Activated T-helper 2 cell treated with anti-CD3 and anti-CD28 coated beads, Interferon-gamma antibody, Interleukin-2, Interleukin-4, amounts not matched to agents 10 μg/mL and 5 μg/mL and 100 μg/mL, durations not matched to agents 14 hours and 24 hours and 36 hours (primary cell): ENCODE data around the gene IQSEC1. TPM values are rescaled to one million over a fixed set of nuclear protein-coding genes. Genes with fewer than 3 reads are reported as not detected.

Experiments
- DNase-seq: peaks from one replicate; pipeline ENCODE4 v3.0.0; 2021; ENCODE audit warnings: low spot score
- H3K27ac Mint-ChIP-seq: one replicate; pipeline ENCODE4 v1.8.0; 2021; ENCODE audit warnings: mixed read lengths
- H3K27me3 Mint-ChIP-seq: one replicate; pipeline ENCODE4 v1.8.0; 2021; ENCODE audit warnings: low read depth, mixed read lengths
- H3K36me3 Mint-ChIP-seq: one replicate; pipeline ENCODE4 v1.8.0; 2021; ENCODE audit warnings: low read depth, mixed read lengths
- H3K4me1 Mint-ChIP-seq: one replicate; pipeline ENCODE4 v1.8.0; 2021; ENCODE audit warnings: low read depth, mixed read lengths
- H3K4me3 Mint-ChIP-seq: one replicate; pipeline ENCODE4 v1.8.0; 2021; ENCODE audit warnings: low read depth, mild to moderate bottlenecking, moderate library complexity, mixed read lengths
- H3K9me3 Mint-ChIP-seq: one replicate; pipeline ENCODE4 v1.8.0; 2021; ENCODE audit warnings: mixed read lengths
- intact Hi-C: fragments of 100-400 bp; cut with micrococcal nuclease; formaldehyde crosslinking; loops from one replicate; pipeline ENCODE4 v1.15.1; 2023
- total RNA-seq: library from RNA; stranded (reverse); gene quantifications from 2 replicates; pipeline ENCODE4 v1.2.3, GENCODE V29; 2022

IQSEC1 gene
- total RNA-seq, 1 donor from 2014 or later = 28.1 TPM

DNA sequence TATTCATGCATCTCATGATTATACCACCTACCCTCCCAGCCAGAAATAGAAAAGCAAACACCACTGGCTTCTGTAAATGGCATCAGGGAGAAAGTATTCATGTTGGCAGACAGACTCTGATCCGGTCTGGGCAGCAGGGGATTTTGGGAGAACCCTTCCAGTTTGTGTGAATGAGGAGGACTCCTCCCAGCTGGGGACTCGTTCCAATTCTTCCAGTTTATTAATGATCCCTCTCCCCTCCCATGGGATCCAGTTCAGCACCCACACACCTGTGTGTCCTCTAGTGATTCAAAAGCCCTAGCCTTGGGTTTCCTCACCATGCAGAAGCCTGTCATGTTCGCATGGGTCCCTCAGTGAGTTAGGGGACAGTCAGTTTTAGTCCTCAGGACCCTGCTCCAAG lies 110.9 kb downstream of the IQSEC1 start:
- peaks cover 14% of the 10 kb centered on the region for H3K36me3 Mint-ChIP-seq
- intact Hi-C loops = no loop called here
- no peaks in the 10 kb centered on the region for H3K27me3 Mint-ChIP-seq
- no peak for DNase-seq
- peaks cover 47% of the 10 kb centered on the region for H3K4me1 Mint-ChIP-seq
- H3K27ac Mint-ChIP-seq = no peak overlapping the region
- H3K4me3 Mint-ChIP-seq = no peak overlapping the region
- no peaks in the 10 kb centered on the region for H3K9me3 Mint-ChIP-seq

DNA sequence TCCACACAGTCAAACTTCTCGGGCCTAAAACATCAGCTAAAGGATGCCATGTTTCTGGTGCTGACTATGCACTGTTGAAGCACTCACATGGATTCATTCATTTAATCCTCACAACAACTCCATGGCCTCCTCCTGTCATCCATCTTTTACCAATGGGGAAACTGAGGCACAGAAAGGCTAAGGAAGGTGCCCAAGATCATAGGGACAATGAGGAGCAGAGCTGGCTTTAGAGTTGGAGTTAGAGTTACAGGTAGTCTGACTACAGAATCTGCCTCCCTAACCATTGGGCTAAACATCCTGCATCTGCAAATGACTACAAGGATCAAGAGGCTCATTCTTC lies 111.6 kb downstream of the IQSEC1 start:
- peaks cover 14% of the 10 kb centered on the region for H3K36me3 Mint-ChIP-seq
- no peaks in the 10 kb centered on the region for H3K27me3 Mint-ChIP-seq
- peaks cover 43% of the 10 kb centered on the region for H3K4me1 Mint-ChIP-seq
- H3K4me3 Mint-ChIP-seq = no peak overlapping the region
- no peak for DNase-seq
- intact Hi-C loops = no loop called here
- no peak overlapping the region for H3K27ac Mint-ChIP-seq
- H3K9me3 Mint-ChIP-seq = no peaks in the 10 kb centered on the region

DNA sequence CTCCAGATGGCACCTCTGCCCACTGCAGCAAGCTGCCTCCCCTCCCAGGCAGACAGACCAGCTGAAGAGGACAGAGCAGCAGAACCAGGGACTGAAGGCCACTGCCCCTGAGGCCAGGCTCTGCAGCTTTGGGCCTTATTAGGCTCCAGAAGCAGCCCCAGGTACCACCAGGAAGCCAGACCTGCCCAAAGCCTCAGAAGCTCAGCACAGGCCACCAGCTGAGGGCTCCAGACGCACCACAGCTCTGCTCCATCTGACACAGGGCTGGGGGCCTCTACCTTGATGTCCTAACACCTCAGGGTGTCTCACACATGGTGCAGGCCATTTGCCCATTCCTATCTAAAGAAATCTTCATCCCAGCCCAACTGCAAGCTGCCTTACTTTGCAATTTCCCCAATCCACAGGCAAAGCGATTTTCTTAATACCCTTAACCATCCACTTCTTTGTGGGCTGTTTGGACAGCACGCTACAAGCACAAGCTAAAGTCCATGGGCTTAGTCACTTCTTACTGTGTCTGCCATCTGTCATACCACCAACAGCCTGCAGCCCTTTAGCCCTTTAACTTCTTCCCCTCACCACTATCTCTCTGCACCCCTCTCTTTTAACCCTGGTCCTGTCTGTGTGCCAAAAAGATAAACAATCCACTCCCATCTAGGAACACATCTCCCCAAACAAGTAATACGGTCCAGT lies 112.1 kb downstream of the IQSEC1 start:
- intact Hi-C loops = no loop called here
- DNase-seq = no peak
- Mint-ChIP-seq H3K27me3 (no peaks in the 10 kb centered on the region), H3K9me3 (no peaks in the 10 kb centered on the region), H3K36me3 (peaks cover 14% of the 10 kb centered on the region), H3K4me3 (no peak overlapping the region), H3K4me1 (peaks cover 40% of the 10 kb centered on the region), H3K27ac (no peak overlapping the region)

DNA sequence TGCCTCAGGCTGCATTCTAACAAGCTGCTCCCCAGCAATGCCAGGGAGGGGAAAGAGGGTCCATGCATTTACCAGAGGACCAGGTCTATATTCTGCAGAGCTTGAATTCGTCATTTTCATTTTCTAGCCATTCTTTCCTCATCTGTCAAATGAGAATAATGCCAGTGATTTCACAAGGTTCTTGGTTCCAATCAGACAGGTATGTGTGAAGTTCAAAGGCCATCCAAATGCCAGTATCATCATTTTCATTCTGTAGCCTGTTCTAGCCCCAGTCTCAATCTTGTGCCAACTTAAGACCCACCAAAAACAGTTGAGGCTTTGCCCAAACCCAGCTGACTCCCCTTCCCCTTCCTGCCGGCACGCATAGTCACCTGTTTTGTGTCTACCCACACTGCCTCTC lies 112.7 kb downstream of the IQSEC1 start:
- intact Hi-C loops = no loop called here
- Mint-ChIP-seq H3K27ac (no peak overlapping the region), H3K27me3 (no peaks in the 10 kb centered on the region), H3K9me3 (no peaks in the 10 kb centered on the region), H3K4me3 (no peak overlapping the region), H3K36me3 (peaks cover 14% of the 10 kb centered on the region), H3K4me1 (peaks cover 43% of the 10 kb centered on the region)
- DNase-seq = no peak

DNA sequence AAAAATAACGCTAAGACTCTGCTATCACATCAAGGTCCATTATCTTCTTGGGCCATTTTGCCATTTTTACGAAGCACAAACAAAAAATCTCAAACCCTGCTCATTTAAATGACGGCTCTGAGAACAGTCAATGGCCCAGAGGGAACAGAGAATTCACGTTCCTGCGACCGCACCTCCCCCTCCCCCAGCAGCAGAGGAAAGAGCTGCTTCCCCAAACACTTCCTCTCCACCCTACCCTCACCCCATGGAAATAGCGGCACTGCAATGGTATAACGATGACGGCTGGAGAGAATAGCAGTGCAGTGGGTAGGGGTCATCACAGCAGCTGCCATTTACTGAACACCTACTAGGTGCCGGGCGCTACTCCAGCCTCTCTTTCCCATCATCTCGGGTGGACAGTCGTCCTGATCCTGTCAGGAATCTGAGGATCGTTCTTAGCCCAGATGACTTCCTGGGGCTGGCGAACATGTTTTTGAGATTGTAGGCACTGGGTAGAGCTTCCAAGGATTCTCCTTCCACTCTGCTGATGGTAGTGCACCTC lies 113.3 kb downstream of the IQSEC1 start:
- peaks cover 14% of the 10 kb centered on the region for H3K36me3 Mint-ChIP-seq
- no peak overlapping the region for H3K4me3 Mint-ChIP-seq
- no peak for DNase-seq
- H3K9me3 Mint-ChIP-seq = no peaks in the 10 kb centered on the region
- no peak overlapping the region for H3K27ac Mint-ChIP-seq
- peaks cover 45% of the 10 kb centered on the region for H3K4me1 Mint-ChIP-seq
- H3K27me3 Mint-ChIP-seq = no peaks in the 10 kb centered on the region
- intact Hi-C loops = no loop called here

DNA sequence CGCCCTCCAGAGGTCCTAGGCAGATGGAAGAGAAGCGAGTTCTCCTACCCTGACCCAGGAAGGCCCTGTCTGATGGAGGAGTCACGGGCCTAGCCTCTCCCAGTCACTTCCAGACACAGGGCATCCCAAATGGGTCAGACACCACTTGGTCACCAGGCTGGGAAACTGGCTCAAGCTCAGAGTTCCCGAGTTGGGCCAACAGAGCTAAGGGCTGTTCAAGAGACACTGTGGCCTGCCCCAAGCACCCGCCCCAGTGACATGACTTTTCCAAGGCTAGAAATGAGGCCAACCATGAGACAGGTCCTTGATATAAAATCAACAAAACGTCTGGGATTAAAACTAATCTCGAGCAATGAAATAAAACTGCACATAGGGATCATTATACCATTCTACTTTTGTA lies 113.8 kb downstream of the IQSEC1 start:
- no peak for DNase-seq
- peaks cover 14% of the 10 kb centered on the region for H3K36me3 Mint-ChIP-seq
- no peaks in the 10 kb centered on the region for H3K27me3 Mint-ChIP-seq
- H3K9me3 Mint-ChIP-seq = no peaks in the 10 kb centered on the region
- intact Hi-C loops = no loop called here
- no peak overlapping the region for H3K27ac Mint-ChIP-seq
- H3K4me3 Mint-ChIP-seq = no peak overlapping the region
- H3K4me1 Mint-ChIP-seq = peaks cover 46% of the 10 kb centered on the region

DNA sequence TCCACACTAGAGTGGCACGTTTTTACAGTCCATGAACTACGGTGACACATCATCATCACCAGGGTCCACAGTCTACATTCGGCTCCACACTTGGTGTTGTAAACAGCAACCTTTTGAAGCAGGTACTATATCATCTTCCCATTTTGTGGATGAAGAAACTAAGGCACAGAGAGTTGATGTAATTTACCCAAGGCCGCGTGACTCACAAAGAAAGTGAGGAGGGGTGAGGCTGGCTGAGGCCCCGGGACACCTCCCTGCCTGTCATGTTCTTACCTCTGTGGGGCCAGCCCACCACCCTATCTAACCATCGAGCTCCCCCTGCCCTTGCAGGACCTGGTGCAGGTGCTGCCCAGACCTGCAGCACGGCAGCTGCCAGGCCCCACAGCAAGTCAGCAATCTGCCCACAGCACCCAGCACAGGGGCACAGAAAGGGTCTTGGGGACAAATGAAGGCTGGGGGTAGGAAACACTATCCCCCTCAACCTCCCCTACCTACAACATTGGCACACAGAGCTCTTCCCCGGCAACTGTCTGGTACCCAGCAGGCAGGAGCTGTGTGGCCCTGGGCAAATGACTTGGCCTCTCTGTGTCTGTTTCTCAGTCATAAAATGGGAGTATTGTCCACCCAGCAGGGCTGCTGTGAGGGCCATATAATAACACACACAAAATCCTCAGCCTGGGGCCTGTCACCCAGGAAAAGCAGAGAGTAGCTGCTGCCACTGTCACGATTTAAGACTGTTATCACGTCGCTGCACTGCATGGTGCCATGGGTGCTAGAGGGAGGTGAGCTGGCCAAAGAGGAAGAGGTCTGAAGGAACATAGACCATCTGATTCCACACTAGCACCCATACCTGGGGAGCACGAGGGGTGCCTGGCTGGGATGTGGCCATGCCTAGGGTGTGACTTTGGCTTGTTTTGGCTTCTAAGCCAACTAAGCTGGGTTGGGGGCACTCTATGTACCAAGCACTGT lies 115.1 kb downstream of the IQSEC1 start:
- Mint-ChIP-seq H3K4me1 (peaks cover 33% of the 10 kb centered on the region), H3K36me3 (peaks cover 14% of the 10 kb centered on the region), H3K27ac (peak overlapping the region; percentile 18), H3K4me3 (no peak overlapping the region), H3K9me3 (no peaks in the 10 kb centered on the region), H3K27me3 (no peaks in the 10 kb centered on the region)
- no peak for DNase-seq
- intact Hi-C loops = no loop called here

DNA sequence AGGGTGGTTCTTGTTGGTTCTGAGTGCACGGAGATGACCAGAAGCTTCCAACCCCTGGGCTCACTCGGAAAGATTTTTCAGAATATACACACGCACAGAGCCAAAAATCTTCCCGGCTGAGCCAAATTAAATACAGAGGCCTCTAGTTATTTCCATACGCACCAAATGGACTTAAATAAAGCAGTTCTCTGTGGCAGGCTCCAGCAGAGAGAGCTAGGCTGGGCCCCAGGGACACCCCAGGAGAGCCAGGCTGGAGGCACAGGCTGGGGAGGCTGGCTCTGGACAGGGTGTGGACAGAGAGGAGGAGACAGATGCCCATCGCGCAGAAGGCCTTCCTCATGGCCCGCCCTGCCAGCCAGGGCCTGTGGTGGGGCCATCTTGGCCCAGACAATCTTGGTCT lies 115.9 kb downstream of the IQSEC1 start:
- Mint-ChIP-seq H3K36me3 (peaks cover 10% of the 10 kb centered on the region), H3K9me3 (no peaks in the 10 kb centered on the region), H3K4me1 (peaks cover 26% of the 10 kb centered on the region), H3K4me3 (no peak overlapping the region), H3K27ac (no peak overlapping the region), H3K27me3 (no peaks in the 10 kb centered on the region)
- intact Hi-C loops = no loop called here
- DNase-seq = no peak

DNA sequence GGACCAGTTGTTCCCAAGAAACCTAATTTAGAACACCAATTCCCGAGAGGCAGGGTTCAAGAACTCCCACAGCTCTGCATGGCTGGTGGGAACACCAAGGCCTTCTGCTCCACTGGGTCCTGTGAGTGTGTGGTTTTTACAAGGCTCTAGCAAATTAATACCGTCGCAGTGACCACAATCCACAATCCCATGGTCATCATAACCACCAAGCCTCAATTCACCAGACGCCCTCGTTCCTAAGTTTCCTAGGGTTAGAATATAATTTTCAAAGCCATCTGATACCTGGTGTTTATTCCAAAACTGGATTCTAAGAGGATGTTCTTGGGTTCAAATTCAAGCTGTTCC lies 116.9 kb downstream of the IQSEC1 start:
- H3K9me3 Mint-ChIP-seq = no peaks in the 10 kb centered on the region
- peaks cover 26% of the 10 kb centered on the region for H3K4me1 Mint-ChIP-seq
- H3K27me3 Mint-ChIP-seq = no peaks in the 10 kb centered on the region
- no peak for DNase-seq
- H3K27ac Mint-ChIP-seq = no peak overlapping the region
- no peak overlapping the region for H3K4me3 Mint-ChIP-seq
- peaks cover 4% of the 10 kb centered on the region for H3K36me3 Mint-ChIP-seq
- intact Hi-C loops = no loop called here

DNA sequence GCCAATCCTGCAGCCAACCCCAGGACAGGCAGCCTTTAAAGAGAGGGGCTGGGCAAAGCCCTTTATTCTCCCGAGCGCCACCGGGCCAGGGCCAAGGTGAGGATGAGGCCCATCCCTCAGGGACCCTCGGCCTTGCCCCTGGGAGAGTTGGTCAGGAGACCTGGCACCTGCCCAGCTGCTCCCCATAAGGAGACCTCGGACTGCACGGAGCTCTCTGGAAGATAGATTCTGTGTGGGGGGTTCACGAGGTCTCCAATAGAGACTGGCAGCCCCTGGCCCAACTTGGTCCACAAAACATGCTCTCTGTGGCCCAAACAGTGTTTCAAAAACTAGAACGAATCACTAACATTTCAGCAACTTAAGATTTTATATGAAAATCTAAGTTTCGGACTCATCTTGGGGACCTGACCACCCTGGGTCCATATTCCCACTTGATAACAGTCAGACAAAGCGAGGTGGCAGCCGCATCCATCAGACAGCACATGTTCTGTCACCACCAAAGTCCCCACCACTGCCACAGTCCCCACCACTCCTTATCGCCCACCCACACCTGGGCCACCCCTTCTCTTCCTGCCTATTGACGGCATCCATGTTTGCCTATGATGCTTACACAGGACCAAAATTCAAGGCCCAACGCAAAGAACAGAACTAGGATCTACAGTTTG lies 117.4 kb downstream of the IQSEC1 start:
- no peak for DNase-seq
- peaks cover 26% of the 10 kb centered on the region for H3K4me1 Mint-ChIP-seq
- H3K9me3 Mint-ChIP-seq = no peaks in the 10 kb centered on the region
- H3K36me3 Mint-ChIP-seq = peaks cover 4% of the 10 kb centered on the region
- intact Hi-C loops = no loop called here
- H3K27ac Mint-ChIP-seq = no peak overlapping the region
- no peak overlapping the region for H3K4me3 Mint-ChIP-seq
- H3K27me3 Mint-ChIP-seq = no peaks in the 10 kb centered on the region

DNA sequence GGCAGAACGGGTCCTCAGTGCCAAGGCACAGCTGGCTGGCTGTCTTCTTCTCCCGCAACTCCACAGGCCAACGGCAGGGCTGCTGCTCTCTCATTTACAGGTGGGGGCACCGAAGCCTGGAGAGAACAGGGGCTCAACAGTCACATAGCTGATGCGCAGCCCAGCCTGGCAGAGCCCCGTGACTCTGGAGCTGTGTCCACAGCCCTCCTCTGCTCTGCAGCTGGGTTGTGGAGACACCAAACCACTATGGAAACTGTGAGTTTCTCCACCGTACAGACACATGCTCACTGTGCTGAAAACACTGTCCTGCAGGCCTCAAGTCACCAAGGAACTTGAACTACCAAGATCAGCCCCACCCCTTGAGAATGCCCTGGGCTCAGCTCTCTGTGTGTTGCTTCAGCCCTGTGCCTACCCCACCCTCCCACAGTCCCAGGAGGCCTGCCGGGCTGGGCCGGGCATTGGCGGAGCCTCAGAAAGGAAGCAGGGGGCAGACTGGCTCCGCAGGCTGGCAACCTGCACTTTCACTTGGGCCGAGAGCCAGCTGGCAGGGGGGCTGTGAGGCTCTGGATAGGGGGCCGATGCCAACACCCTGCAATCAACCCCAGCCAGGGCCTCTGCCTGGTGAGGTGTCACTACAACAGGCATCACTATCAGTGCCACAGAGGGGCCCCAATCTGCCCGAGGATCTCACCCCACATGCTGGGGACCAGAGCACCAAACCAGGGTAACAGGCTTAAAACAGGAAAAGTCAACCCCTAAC lies 118.2 kb downstream of the IQSEC1 start:
- Mint-ChIP-seq H3K27ac (peak overlapping the region; percentile 49), H3K36me3 (peaks cover 4% of the 10 kb centered on the region), H3K9me3 (no peaks in the 10 kb centered on the region), H3K27me3 (no peaks in the 10 kb centered on the region), H3K4me1 (peaks cover 24% of the 10 kb centered on the region), H3K4me3 (no peak overlapping the region)
- DNase-seq = no peak
- intact Hi-C loops = no loop called here

DNA sequence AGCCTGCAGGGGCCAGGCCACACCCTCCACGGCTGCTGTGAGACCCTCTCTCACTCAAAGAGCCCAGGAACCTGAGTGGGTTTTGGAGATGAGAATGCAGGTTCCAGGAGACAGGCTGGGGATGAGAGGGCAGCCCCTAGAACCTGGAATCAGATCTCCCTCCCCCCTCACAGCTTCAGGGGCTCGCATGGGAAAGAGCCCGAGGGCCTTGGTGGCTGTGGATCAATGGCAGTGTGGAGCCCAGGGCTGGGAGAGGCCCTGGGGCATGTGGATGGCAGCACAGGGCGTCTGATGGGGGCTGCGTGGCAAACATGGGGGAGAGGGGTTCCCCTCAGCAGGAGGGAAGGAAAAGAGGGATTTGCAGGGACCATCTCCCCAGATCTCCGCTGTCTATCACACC lies 119.0 kb downstream of the IQSEC1 start:
- Mint-ChIP-seq H3K9me3 (no peaks in the 10 kb centered on the region), H3K36me3 (no peaks in the 10 kb centered on the region), H3K27ac (no peak overlapping the region), H3K4me1 (peaks cover 29% of the 10 kb centered on the region), H3K27me3 (no peaks in the 10 kb centered on the region), H3K4me3 (no peak overlapping the region)
- no peak for DNase-seq
- intact Hi-C loops = no loop called here
